Smooth muscle cell of the coronary artery (primary cell): ENCODE results near the gene ZP1. TPM values are rescaled to one million over a fixed set of nuclear protein-coding genes. Genes with fewer than 3 reads are reported as not detected.

Experiments
- total RNA-seq: library from RNA; depleted of rRNA; stranded (reverse); fragments of >200 nt; gene quantifications from 2 replicates; pipeline ENCODE4 v1.2.3, GENCODE V29; 2014; ENCODE audit warnings: low replicate concordance

Gene ZP1
- total RNA-seq = 0.12 TPM in 1 of 2 replicates, not detected in the other

GRCh38 chr11:60866911-60867870, at the start of gene ZP1:
ZP1 (plus strand) TSS chr11:60867542; CDS start chr11:60867562, 20 bp downstream.

GRCh38 chr11:60841797-60842667, 25.3 kb upstream of the ZP1 start, which contains the start of gene CCDC86:
CCDC86 (plus strand) TSS chr11:60842113; CDS start chr11:60842125, 12 bp downstream.

GRCh38 chr11:60855726-60856633, 11.4 kb upstream of the ZP1 start, which contains the start of gene PTGDR2:
PTGDR2 (minus strand) TSS chr11:60855950; CDS start chr11:60853722, 2,228 bp downstream.

GRCh38 chr11:60906132-60906972, 39.0 kb downstream of the ZP1 start, which contains the start of gene PRPF19:
PRPF19 (minus strand) TSS chr11:60906585; CDS start chr11:60906382, 203 bp downstream.

GRCh38 chr11:60913793-60914632, 46.7 kb downstream of the ZP1 start, which contains the start of gene TMEM109:
TMEM109 (plus strand) TSS chr11:60914158; CDS start chr11:60919694, 5,536 bp downstream.

GRCh38 chr11:60924110-60924905, 57.0 kb downstream of the ZP1 start, which contains the start of gene TMEM132A:
TMEM132A (plus strand) TSS chr11:60924460; CDS start chr11:60924634, 174 bp downstream.

Other genes with a start within 250 kb of the ZP1 start
- not detected in 2 replicates for gene MS4A8, start 167.9 kb upstream of the ZP1 start, total RNA-seq
- gene MS4A18, start 142.8 kb upstream of the ZP1 start, total RNA-seq = not detected in 2 replicates
- gene MS4A15, start 110.7 kb upstream of the ZP1 start, total RNA-seq = not detected in 2 replicates
- not detected in 2 replicates for gene MS4A10, start 82.2 kb upstream of the ZP1 start, total RNA-seq
- gene CCDC86, start 25.4 kb upstream of the ZP1 start, total RNA-seq = 0.82 and 7.4 TPM in 2 replicates
- 0.12 TPM in 1 of 2 replicates, not detected in the other for gene PTGDR2, start 11.6 kb upstream of the ZP1 start, total RNA-seq
- gene PRPF19, start 39.0 kb downstream of the ZP1 start, total RNA-seq = 28.4 and 36.8 TPM in 2 replicates
- 20.7 and 25.2 TPM in 2 replicates for gene TMEM109, start 46.6 kb downstream of the ZP1 start, total RNA-seq
- gene TMEM132A, start 56.9 kb downstream of the ZP1 start, total RNA-seq = 7.5 and 44.6 TPM in 2 replicates
- gene SLC15A3, start 84.6 kb downstream of the ZP1 start, total RNA-seq = 8.8 and 34.5 TPM in 2 replicates
- not detected in 2 replicates for gene CD6, start 104.1 kb downstream of the ZP1 start, total RNA-seq
- not detected in 2 replicates for gene CD5, start 234.9 kb downstream of the ZP1 start, total RNA-seq